GM23338 (cell line): Measurements from ENCODE around the gene KIFAP3.
"Not testable (repeated sequence)": the region's sequence is repeated elsewhere in the genome, so short reads cannot be mapped to it uniquely, and the experiment has no call there.

ENCODE experiments used
- CTCF ChIP-seq, 2 experiments: fragments of 200-600 bp in 1 of 2; sonication (generic) in 1 of 2; conservative IDR thresholded peaks; 2 replicates each; pipeline versions ENCODE4 v1.5.1 to v1.6.1; 2016 to 2017; ENCODE audit warnings: antibody characterized with exemption in 2 of 2, low read depth in 2 of 2, mild to moderate bottlenecking in 2 of 2, moderate library complexity in 1 of 2
- EZH2 ChIP-seq: fragments of 200-600 bp; sonication (generic); IDR thresholded peaks from one replicate; pipeline ENCODE4 v1.8.0; 2017; ENCODE audit warnings: antibody characterized with exemption, mild to moderate bottlenecking, low read depth; ENCODE audit not compliant: unreplicated experiment
- EZH2phosphoT487 ChIP-seq: fragments of 200-600 bp; sonication (generic); IDR thresholded peaks from one replicate; pipeline ENCODE4 v1.8.1; 2018; ENCODE audit warnings: antibody characterized with exemption; ENCODE audit not compliant: unreplicated experiment
- POLR2AphosphoS5 ChIP-seq: IDR thresholded peaks from 2 replicates; pipeline ENCODE4 v1.6.1; 2016; ENCODE audit warnings: antibody characterized with exemption, low read depth
- REST ChIP-seq: IDR thresholded peaks from one replicate; pipeline ENCODE4 v1.6.1; 2018; ENCODE audit warnings: antibody characterized with exemption; ENCODE audit not compliant: unreplicated experiment

GRCh38 chr1:169871988-169872387 is 202.5 kb downstream of the KIFAP3 start:
- not testable (repeated sequence) for TF ChIP-seq REST; CTCF (conservative IDR thresholded peaks at IDR 0.05; ENCODE audit: low read depth in 2 of 2); EZH2; POLR2AphosphoS5; EZH2phosphoT487
